HL-60/S4 treated with phorbol 12-myristate 13-acetate at 8.2 ng/mL for 4 days and 3 days (cell line): ENCODE data around the gene ZNF423.

Source experiments
- in situ Hi-C: fragments of 300-500 bp; cut with MboI; formaldehyde crosslinking; loops from 2 replicates; pipeline ENCODE4 v1.15.0; 2022; ENCODE audit warnings: low sequenced_read_pairs

Gene ZNF423

GRCh38 chr16:49733313-49734009 is 122.5 kb downstream of the ZNF423 start:
- in situ Hi-C loops, result no loop called here

DNA sequence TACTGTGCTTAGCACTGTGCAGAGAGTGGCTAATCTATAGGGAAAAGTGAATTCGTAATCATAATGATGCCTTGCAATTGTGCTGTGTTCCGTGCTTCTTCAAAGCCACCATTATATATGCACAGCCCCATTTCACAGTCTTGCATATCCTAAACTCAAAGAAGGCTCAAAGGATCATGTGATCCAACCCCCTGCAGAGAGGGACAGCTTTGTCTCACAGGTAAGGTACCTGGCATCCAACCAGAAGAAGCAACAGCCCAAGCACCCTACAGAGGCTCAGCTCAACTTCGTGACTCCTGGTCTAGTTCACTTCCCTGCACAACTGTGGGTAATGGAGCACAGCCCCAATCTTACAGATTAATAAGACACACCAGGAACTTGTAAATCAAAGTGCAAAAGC is 124.0 kb downstream of the ZNF423 start:
- in situ Hi-C loops, result no loop called here

DNA sequence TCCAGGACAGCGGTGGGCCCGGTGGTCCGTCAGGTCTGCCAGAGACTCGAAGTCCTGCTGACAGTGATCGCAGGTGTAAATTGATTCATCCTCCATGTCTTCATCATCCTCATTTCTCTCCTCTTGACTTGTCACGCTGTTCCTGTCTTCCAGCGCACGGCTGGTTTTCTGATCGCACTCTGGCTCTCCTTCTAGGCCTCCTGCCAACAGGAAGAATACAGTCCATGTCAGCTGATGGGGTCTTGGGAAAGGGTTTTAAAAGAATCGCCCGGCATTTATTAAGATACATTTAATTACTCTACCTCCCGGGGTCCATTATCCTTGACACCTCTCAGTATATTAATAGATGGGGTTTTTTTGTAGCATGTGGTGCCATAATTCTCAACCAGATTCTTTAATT is 125.1 kb downstream of the ZNF423 start:
- in situ Hi-C loops, result no loop called here

GRCh38 chr16:49727611-49728010 is 128.3 kb downstream of the ZNF423 start:
- in situ Hi-C loops, result no loop called here

GRCh38 chr16:49726155-49726554 is 129.8 kb downstream of the ZNF423 start:
- in situ Hi-C loops, result no loop called here

- in situ Hi-C loops, result no loop called here
These were observed 130.3 kb downstream of the ZNF423 start for GRCh38 chr16:49725651-49726050.

DNA sequence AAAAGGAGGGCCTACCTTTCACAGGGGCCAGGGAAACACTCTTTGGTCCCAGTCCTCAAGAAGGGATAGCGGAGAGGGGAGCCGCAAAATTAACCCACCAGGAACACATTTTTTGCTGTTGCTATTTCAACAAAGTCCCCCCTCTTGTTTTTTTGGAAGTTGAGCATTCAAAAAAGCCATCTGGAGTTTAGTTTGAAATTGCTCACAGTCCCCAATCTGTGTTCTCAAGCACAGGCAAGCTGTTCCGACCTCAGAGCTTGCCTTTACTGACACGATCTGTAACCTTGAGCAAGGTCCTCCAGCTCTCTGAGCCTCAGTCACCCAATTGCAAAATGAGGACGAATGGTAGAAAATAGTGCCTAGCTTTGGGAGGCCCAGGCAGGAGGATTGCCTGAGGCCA is 131.1 kb downstream of the ZNF423 start:
- in situ Hi-C loops, result no loop called here

GRCh38 chr16:49723310-49723709 is 132.6 kb downstream of the ZNF423 start:
- in situ Hi-C loops, result no loop called here

- in situ Hi-C loops, result no loop called here
These were observed 135.7 kb downstream of the ZNF423 start for GRCh38 chr16:49720225-49720624.

DNA sequence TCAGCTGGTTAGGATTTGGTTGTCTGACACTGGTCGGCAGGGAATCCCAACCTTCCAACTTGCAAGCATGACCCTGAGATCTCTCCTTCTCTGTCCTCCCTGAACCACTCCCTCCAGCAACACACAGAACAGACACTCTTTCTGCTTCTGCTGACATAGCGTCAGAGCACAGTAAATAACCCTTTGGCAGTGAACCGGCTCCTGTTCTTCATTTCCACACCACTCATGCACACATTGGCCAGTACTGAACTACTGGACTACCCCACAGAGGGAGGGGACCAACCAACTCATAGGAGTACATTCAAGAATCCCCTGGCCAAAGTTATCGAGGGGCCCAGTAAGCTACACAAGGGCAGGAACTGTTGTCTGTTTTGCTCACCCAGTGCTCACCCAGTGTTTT is 138.2 kb downstream of the ZNF423 start:
- in situ Hi-C loops, result no loop called here

DNA sequence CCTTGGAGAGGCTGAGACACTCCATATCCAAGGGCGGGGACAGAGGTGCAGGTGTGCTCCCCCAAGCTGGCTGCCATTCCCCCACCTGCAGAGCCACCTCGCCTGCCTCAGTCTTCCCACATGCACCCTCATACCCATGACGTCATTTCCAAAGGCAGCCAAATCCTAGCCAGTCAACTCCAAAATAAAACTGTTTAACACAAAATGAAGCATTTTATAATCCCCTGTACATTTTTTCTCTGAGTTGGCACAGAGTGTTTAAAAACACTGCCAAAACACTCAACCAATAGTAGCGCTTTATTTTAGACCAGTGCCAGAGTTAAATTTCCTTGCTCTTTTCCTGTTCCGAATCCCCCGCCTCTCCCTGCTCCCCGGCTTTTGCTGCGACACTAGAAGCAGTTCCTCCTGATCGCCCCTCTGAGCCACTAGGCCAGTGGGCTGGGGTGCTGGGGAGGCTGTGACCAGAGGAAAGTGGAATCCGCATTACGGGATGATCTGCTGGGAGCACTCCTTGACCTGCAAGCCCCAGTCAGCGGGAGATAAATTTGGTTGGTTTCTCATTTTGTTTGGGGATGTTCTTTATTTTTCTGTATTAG is 139.5 kb downstream of the ZNF423 start:
- in situ Hi-C loops, result no loop called here

GRCh38 chr16:49713770-49714169 is 142.1 kb downstream of the ZNF423 start:
- in situ Hi-C loops, result no loop called here

GRCh38 chr16:49712542-49712941 is 143.4 kb downstream of the ZNF423 start:
- in situ Hi-C loops, result no loop called here

GRCh38 chr16:49712106-49712505 is 143.8 kb downstream of the ZNF423 start:
- in situ Hi-C loops, result no loop called here

DNA sequence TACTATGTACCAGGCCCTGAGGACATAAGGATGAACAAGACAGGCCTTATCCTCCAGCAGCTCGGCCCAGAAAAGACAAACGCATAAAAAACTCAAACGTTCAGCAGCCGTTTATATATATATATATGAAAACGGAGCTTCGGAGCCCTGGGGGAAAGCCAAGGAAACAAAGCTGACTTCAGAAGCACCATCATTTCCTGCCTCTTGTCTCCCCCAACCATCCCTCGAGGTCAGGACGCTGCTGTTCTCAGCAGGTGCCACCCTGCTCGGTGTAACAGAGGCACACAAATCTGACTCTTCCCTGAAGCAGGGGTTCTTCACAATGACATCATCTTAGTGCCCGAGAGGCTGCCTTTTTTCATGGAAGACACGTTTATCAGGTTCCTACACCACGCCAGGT is 146.9 kb downstream of the ZNF423 start:
- in situ Hi-C loops, result no loop called here

- in situ Hi-C loops, result no loop called here
These were observed 147.4 kb downstream of the ZNF423 start for GRCh38 chr16:49708491-49708890.

DNA sequence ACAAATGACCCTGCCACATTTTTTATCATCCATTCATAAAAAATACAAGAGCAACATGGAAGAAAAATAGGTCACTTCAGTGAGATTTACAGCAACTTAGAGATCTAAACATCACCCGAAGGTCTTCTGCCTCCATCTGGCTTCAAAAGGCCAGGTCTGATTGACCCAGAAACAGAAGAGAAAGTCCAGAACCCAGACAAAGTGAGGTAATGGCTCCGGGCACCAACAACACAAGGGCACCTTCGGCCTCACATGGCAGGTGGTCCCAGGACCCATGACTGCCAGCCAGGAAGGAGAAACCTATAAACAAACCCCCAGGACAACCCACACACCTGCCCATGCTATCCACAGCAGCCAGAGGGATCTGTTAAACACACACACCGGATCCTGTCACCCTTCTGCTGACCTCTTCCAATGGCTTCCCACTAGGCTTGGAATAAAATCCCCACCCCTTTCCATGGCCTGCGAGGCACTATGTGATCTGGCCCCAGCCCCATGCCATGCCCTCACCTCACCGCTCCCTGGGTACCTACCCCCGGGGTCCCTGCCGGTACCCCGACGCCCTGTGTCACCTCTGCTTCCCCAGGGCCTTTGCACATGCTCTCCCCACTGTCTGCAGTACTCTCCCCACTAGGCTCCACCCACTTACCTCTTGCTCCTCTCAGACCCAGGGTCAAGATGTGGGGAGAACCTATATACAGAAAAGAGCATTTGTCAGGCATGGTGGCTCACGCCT is 149.1 kb downstream of the ZNF423 start:
- in situ Hi-C loops, result no loop called here

DNA sequence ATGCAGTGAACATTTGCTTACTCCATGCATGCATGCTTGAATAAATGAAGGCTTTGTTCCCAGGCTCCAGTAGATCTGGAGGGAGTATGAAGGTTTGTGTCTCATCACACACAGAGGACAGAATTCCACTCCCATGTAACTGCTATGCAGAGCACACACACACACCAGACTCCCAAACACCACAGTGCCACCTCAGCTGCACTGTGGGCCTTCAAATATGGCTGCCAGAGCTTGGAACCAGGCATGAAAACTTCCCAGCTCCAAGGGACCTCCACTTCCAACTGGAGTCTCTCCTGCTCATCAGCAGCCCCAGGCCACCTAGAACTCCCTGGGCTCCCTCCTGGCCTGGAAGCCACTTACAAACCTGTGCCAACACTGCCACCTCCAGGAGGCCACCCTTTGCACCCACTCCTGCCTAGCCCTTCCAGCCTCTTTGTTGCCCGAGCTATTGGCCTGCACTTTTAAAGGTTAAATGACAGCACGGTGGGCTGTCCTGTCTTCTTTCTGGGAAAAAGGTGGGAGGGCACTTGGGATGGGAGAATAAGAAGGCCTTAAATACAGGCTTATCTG is 151.2 kb downstream of the ZNF423 start:
- in situ Hi-C loops, result no loop called here

- in situ Hi-C loops, result no loop called here
These were observed 152.4 kb downstream of the ZNF423 start for GRCh38 chr16:49703483-49703882.

GRCh38 chr16:49701789-49702494 is 154.0 kb downstream of the ZNF423 start:
- in situ Hi-C loops, result no loop called here

DNA sequence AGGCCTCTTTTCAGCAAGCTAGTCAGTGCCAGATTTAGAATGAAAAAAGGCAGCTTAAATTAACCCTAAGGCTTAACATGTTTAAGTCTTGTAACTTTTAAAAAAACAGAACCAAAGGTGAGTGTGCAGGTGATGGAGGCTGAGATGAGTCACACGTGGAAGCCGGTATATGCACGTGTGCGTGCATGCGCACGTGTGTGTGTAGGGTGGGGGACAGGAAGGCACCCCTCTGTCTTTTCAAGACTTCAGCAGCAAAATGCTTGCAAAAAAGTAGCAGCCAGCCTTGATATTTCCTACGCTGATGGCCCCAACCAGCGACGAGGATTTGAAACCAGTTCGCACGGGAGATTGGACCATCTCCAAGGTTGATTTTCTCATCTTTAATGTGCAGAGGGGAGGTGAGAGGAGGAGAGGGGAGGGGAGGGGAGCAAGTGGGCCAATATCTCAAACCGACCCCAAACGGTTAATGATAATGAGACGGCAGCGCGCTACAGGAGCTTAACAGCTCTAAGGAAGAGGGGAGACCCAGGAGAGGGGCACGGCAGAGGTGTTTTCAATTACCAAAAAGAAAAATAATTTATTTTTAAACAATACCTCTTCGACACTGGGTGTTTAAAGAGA is 154.7 kb downstream of the ZNF423 start:
- in situ Hi-C loops, result no loop called here
